SK-N-SH (cell line): ENCODE results near the gene SCAF11. TPM values are rescaled to one million over a fixed set of nuclear protein-coding genes. Genes with fewer than 3 reads are reported as not detected.

ENCODE experiments used
- TCF12 ChIP-seq: IDR thresholded peaks from 2 replicates; pipeline ENCODE4 v1.4.0; 2012
- polyA plus RNA-seq, 3 experiments: library from polyadenylated mRNA; depleted of rRNA; stranded (reverse); fragments of >200 nt; gene quantifications; 2 replicates each; pipeline ENCODE4 v1.2.3, GENCODE V29; 2012
- small RNA-seq, 7 experiments: library from RNA; depleted of rRNA; stranded (forward); fragments of <200 nt; gene quantifications; one replicate each; pipeline ENCODE3, GENCODE V24; 2012
- TF ChIP-seq, protein P1 (sequence below): IDR thresholded peaks from 2 replicates; pipeline ENCODE4 v1.6.1; 2012; ENCODE audit warnings: mild to moderate bottlenecking, low read depth, low read length, moderate library complexity

The SCAF11 gene
- polyA plus RNA-seq, 1 of the 3 experiments (the other 2 are of a cell fraction), result 26.1 TPM

DNA sequence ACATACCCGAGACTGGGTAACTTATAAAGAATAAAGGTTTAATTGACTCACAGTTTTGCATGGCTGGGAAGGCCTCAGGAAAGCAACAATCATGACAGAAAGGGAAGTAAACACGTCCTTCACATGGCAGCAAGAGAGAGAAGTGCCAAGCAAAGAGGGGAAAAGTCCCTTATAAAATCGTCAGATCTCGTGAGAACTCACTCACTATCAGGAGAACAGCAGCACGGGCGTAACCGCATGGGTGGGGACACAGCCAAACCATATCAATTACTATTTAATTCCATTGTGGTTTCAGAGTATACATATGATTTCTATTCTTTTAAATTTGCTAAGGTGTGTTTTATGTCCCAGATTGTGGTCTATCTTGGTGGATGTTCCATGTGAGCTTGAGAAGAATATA, 117.9 kb downstream of the SCAF11 start (continued):
- TF ChIP-seq, protein P1, sequence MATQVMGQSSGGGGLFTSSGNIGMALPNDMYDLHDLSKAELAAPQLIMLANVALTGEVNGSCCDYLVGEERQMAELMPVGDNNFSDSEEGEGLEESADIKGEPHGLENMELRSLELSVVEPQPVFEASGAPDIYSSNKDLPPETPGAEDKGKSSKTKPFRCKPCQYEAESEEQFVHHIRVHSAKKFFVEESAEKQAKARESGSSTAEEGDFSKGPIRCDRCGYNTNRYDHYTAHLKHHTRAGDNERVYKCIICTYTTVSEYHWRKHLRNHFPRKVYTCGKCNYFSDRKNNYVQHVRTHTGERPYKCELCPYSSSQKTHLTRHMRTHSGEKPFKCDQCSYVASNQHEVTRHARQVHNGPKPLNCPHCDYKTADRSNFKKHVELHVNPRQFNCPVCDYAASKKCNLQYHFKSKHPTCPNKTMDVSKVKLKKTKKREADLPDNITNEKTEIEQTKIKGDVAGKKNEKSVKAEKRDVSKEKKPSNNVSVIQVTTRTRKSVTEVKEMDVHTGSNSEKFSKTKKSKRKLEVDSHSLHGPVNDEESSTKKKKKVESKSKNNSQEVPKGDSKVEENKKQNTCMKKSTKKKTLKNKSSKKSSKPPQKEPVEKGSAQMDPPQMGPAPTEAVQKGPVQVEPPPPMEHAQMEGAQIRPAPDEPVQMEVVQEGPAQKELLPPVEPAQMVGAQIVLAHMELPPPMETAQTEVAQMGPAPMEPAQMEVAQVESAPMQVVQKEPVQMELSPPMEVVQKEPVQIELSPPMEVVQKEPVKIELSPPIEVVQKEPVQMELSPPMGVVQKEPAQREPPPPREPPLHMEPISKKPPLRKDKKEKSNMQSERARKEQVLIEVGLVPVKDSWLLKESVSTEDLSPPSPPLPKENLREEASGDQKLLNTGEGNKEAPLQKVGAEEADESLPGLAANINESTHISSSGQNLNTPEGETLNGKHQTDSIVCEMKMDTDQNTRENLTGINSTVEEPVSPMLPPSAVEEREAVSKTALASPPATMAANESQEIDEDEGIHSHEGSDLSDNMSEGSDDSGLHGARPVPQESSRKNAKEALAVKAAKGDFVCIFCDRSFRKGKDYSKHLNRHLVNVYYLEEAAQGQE, result no peak
- TF ChIP-seq TCF12, result no peak

Small RNAs within 50 kb of the gene (small RNA-seq; reads per million reads assigned to genes)
- 0 to 0.11 (median 0) reads per million in 7 experiments for gene RN7SL246P
